Right forelimb (tissue), 1 donor: ENCODE results near the gene STXBP4.

Experiments used
- DNase-seq: peaks from one replicate; pipeline ENCODE4 v3.0.0-alpha.2; 2018

Gene STXBP4

GRCh38 chr17:55124730-55125360, 156.3 kb downstream of the STXBP4 start:
- no peak for DNase-seq

DNA sequence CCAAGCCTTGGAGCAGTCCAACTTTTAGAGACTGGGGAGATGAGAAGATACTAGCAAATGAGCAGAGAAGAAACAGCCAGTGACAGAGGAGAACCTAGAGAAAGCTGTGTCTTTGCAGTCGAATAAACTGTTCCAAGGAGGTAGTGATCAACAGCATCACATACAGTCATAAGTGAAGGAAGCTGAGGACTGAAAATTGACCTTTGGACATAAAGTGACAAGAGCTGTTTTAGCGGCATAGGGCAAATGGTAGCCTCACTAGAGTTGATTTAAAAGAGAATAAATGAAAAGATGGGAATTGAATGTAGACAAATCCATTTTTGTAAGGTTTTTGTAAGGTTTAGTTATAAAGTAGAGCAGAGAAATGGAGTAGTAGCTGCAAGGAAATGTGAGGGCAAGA, 165.0 kb downstream of the STXBP4 start:
- DNase-seq: no peak

GRCh38 chr17:55134486-55135157, 166.1 kb downstream of the STXBP4 start:
- DNase-seq: no peak

- no peak for DNase-seq
These were observed 172.2 kb downstream of the STXBP4 start for GRCh38 chr17:55140809-55141208.

- DNase-seq: no peak
These were observed 176.0 kb downstream of the STXBP4 start for GRCh38 chr17:55144518-55144917.

DNA sequence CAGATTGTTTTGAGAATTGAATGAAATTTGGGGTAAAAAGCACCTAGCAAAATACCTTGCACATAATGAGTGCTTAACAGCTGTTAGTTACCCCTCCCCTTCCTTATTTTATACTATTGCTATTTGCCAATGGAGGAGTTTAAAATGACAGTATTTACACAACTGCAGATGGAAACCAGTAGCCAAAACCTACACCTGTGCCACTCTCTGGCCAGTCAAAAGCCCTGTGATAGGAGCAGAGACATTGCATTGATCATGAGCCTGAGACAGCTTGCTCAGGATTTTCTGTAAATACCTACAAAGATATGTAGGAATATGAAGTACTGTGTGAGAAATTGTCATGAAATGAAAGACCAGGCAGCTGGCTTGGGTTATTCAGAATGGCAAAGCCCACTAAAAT, 180.9 kb downstream of the STXBP4 start:
- no peak for DNase-seq

DNA sequence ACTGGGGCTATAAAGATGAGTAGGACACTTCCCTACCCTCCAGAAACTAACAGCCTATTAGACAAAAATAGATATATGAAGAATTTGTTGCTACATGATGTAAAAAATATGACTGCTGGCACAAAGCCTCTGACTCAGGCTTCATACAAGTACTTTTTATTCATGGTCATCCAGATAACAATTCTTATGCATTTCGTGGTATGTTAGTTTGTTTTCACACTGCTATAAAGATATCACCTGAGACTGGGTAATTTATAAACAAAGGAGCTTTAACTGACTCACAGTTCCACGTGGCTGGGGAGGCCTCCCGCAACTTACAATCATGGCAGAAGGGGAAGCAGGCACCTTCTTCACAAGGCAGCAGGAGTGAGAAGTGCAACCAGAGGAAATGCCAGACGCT, 183.7 kb downstream of the STXBP4 start:
- DNase-seq: no peak

- DNase-seq: no peak
These were observed 185.5 kb downstream of the STXBP4 start for GRCh38 chr17:55154101-55154500.

- DNase-seq: no peak
These were observed 187.4 kb downstream of the STXBP4 start for GRCh38 chr17:55155856-55156560.

- DNase-seq: no peak
These were observed 188.6 kb downstream of the STXBP4 start for GRCh38 chr17:55157165-55157564.

- no peak for DNase-seq
These were observed 189.9 kb downstream of the STXBP4 start for GRCh38 chr17:55158439-55158838.

- DNase-seq: no peak
These were observed 190.7 kb downstream of the STXBP4 start for GRCh38 chr17:55159251-55159650.

GRCh38 chr17:55160501-55160900, 191.9 kb downstream of the STXBP4 start:
- no peak for DNase-seq

GRCh38 chr17:55161935-55162555, 193.5 kb downstream of the STXBP4 start:
- no peak for DNase-seq

- DNase-seq: no peak
These were observed 194.0 kb downstream of the STXBP4 start for GRCh38 chr17:55162556-55162946.

GRCh38 chr17:55163408-55163807, 194.8 kb downstream of the STXBP4 start:
- no peak for DNase-seq

- no peak for DNase-seq
These were observed 197.9 kb downstream of the STXBP4 start for GRCh38 chr17:55166506-55166905.

- DNase-seq: no peak
These were observed 198.6 kb downstream of the STXBP4 start for GRCh38 chr17:55167024-55167725.

GRCh38 chr17:55168958-55169687, 200.6 kb downstream of the STXBP4 start:
- no peak for DNase-seq

DNA sequence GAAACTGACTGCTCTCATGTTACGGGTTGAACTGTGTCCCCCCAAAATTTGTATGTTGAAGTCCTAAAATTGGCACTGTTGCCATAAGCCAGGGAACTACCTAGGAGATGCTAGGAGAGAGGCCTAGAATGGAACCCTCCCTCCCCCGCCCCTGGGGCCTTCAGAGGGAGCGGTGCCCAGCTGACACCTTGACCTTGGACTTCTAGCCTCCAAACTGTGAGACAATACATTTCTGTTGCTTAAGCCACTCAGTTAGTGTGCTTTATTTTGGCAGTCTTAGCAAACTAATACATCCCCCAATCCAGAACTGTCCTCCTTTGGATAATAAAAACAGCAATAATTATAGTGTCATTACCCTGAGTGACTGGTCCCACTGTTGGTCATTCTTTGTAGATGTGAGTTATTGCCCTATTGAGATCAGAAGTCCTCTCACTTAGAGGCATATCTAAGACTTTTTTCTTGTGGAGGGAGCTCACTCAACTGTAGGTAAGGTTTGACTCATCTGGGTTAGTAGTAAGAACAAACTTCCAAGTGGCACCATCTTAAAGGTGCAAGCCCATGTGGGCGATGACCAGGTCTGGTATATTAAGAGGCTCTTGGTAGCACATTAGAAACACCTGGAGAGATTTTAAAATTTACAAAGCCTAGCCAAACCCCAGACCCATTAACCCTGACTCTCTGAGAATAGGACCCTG, 203.2 kb downstream of the STXBP4 start:
- DNase-seq: no peak

DNA sequence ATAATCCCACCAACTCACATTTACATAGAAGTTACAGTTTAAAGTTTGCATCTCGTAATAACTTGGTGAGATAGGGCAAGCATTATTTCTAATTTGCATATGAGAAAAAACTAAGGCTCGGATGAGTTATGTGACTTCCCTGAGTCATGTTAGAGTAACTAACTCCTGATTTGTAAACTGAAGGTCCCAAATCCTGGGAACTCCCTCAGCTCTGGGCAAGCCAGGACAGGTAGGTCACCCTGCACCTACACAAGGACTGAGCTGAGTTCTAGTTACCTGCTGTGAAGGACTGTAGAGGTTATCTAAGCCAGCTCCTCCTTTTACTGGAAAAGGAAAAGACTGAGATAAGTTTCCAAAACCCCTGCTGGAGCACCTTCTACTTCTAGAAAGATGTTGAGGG, 204.0 kb downstream of the STXBP4 start:
- no peak for DNase-seq

DNA sequence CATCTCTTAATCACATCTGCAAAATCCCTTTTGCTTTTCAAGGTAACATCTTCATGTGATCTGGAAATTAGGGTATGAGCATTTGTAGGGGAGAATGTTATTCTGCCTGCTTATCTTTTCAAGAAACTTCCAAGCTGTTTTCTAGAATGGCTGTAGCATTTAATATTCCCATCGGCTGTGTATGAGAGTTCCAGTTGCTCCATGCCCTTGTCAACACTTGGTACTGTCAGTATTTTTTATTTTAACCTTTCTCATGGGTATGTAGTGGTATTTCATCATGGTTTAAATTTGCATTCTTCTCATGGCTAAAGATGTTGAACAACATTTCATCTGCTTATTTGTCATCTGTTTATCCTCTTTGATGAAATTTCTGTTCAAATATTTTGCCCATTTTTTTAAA, 205.6 kb downstream of the STXBP4 start:
- DNase-seq: no peak
